HepG2 (cell line): ENCODE data around the gene UCN2. TPM values are rescaled to one million over a fixed set of nuclear protein-coding genes. Genes with fewer than 3 reads are reported as not detected.

ENCODE experiments used
- CEBPG ChIP-seq: IDR thresholded peaks from 2 replicates; pipeline ENCODE4 v1.6.1; 2016
- FIP1L1 ChIP-seq: fragments of 200-400 bp; formaldehyde crosslinking; IDR thresholded peaks from 2 replicates; pipeline ENCODE4 v1.6.1; 2018; ENCODE audit warnings: low read depth, mild to moderate bottlenecking, low read length, moderate library complexity, borderline replicate concordance; ENCODE audit not compliant: insufficient read depth
- FOXO1 ChIP-seq: sonication (generic); formaldehyde crosslinking; IDR thresholded peaks from 2 replicates; pipeline ENCODE4 v1.4.0; 2020; ENCODE audit warnings: missing genetic modification reagents
- HOXD1 ChIP-seq: sonication (generic); formaldehyde crosslinking; IDR thresholded peaks from 2 replicates; pipeline ENCODE4 v1.5.0; 2020; ENCODE audit warnings: missing genetic modification reagents
- IRX3 ChIP-seq: sonication (generic); formaldehyde crosslinking; IDR thresholded peaks from 2 replicates; pipeline ENCODE4 v1.8.1; 2023; ENCODE audit warnings: mild to moderate bottlenecking, low read depth, missing genetic modification reagents, borderline replicate concordance
- JDP2 ChIP-seq: sonication (generic); formaldehyde crosslinking; IDR thresholded peaks from 2 replicates; pipeline ENCODE4 v1.8.1; 2022; ENCODE audit warnings: missing genetic modification reagents, borderline replicate concordance
- KDM5B ChIP-seq: sonication (generic); formaldehyde crosslinking; IDR thresholded peaks from 2 replicates; pipeline ENCODE4 v1.4.0; 2020; ENCODE audit warnings: missing genetic modification reagents, mild to moderate bottlenecking, borderline replicate concordance
- LRRFIP1 ChIP-seq: sonication (generic); formaldehyde crosslinking; conservative IDR thresholded peaks from 2 replicates; pipeline ENCODE4 v1.4.0; 2020; ENCODE audit warnings: missing genetic modification reagents
- MXD1 ChIP-seq: sonication (generic); formaldehyde crosslinking; IDR thresholded peaks from 2 replicates; pipeline ENCODE4 v1.4.0; 2020; ENCODE audit warnings: mild to moderate bottlenecking, missing genetic modification reagents
- ONECUT2 ChIP-seq: sonication (generic); formaldehyde crosslinking; IDR thresholded peaks from 2 replicates; pipeline ENCODE4 v1.4.0; 2020; ENCODE audit warnings: missing genetic modification reagents
- PLRG1 ChIP-seq: fragments of 450-650 bp; conservative IDR thresholded peaks from 2 replicates; pipeline ENCODE4 v1.6.1; 2016
- RAD21 ChIP-seq: fragments of 450-650 bp; formaldehyde crosslinking; IDR thresholded peaks from 2 replicates; pipeline ENCODE4 v1.5.0; 2020; ENCODE audit warnings: mild to moderate bottlenecking
- RFXANK ChIP-seq: IDR thresholded peaks from 2 replicates; pipeline ENCODE4 v1.6.1; 2016
- SOX13 ChIP-seq, 3 experiments: fragments of 450-650 bp in 1 of 3; sonication (generic) in 1 of 3; formaldehyde crosslinking in 1 of 3; IDR thresholded peaks in 2 of 3; conservative IDR thresholded peaks in 1 of 3; 2 replicates each; pipeline versions ENCODE4 v1.5.0 to v1.6.1; 2016 to 2020; ENCODE audit warnings: antibody characterized with exemption in 1 of 3, mild to moderate bottlenecking in 1 of 3, missing compliant biosample characterization in 1 of 3, missing genetic modification reagents in 1 of 3, moderate library complexity in 1 of 3
- SP4 ChIP-seq: sonication (generic); formaldehyde crosslinking; IDR thresholded peaks from 2 replicates; pipeline ENCODE4 v1.8.1; 2023; ENCODE audit warnings: mild to moderate bottlenecking, missing genetic modification reagents
- SUZ12 ChIP-seq: fragments of 150-350 bp; IDR thresholded peaks from 2 replicates; pipeline ENCODE4 v1.6.1; 2014; ENCODE audit warnings: low read depth, low read length
- XRCC5 ChIP-seq: fragments of 200-400 bp; formaldehyde crosslinking; optimal IDR thresholded peaks from 2 replicates; pipeline ENCODE3; 2017; ENCODE audit warnings: mild to moderate bottlenecking, low read length
- ZNF260 ChIP-seq: sonication (generic); formaldehyde crosslinking; IDR thresholded peaks from 2 replicates; pipeline ENCODE4 v1.4.0; 2020; ENCODE audit warnings: missing genetic modification reagents, low read depth, mild to moderate bottlenecking, borderline replicate concordance
- ZNF281 ChIP-seq: sonication (generic); formaldehyde crosslinking; IDR thresholded peaks from 2 replicates; pipeline ENCODE4 v1.4.0; 2020; ENCODE audit warnings: missing genetic modification reagents, borderline replicate concordance
- ZNF292 ChIP-seq: sonication (generic); formaldehyde crosslinking; IDR thresholded peaks from 2 replicates; pipeline ENCODE4 v1.8.1; 2022; ENCODE audit warnings: mild to moderate bottlenecking, low read depth, missing genetic modification reagents, borderline replicate concordance
- ZNF530 ChIP-seq: sonication (generic); formaldehyde crosslinking; IDR thresholded peaks from 2 replicates; pipeline ENCODE4 v1.5.0; 2020; ENCODE audit warnings: low read depth, mild to moderate bottlenecking, missing genetic modification reagents
- ZNF563 ChIP-seq: sonication (generic); formaldehyde crosslinking; IDR thresholded peaks from 2 replicates; pipeline ENCODE4 v1.8.0; 2022; ENCODE audit warnings: mild to moderate bottlenecking, moderate library complexity, missing genetic modification reagents
- ZNF607 ChIP-seq: sonication (generic); formaldehyde crosslinking; IDR thresholded peaks from 2 replicates; pipeline ENCODE4 v1.5.1; 2020; ENCODE audit warnings: missing genetic modification reagents, mild to moderate bottlenecking, borderline replicate concordance
- ZNF772 ChIP-seq: sonication (generic); formaldehyde crosslinking; IDR thresholded peaks from 2 replicates; pipeline ENCODE4 v1.5.0; 2020; ENCODE audit warnings: mild to moderate bottlenecking, missing genetic modification reagents
- polyA plus RNA-seq, 8 experiments: library from polyadenylated mRNA; depleted of rRNA in 3 of 8; stranded (reverse) in 7 of 8; unstranded in 1 of 8; fragments of >200 nt; fragmentation: Illumina TruSeq in 4 of 8; extraction: Trizol in 4 of 8; gene quantifications; 2 replicates each; pipeline versions ENCODE4 v1.2.1 to v1.2.3, GENCODE V29; 2011 to 2016; ENCODE audit warnings: low read depth in 4 of 8, missing spikeins in 1 of 8, mixed read lengths in 1 of 8; ENCODE audit not compliant: insufficient read depth in 1 of 8
- total RNA-seq, 5 experiments: library from RNA; depleted of rRNA; stranded (reverse); fragments of >200 nt; fragmentation: Illumina TruSeq; extraction: Trizol; gene quantifications; 2 replicates each; pipeline ENCODE4 v1.2.3, GENCODE V29; 2016; ENCODE audit warnings: low read depth in 1 of 5

The UCN2 gene
- total and polyA plus RNA-seq, 2 of the 13 experiments (the other 11 are each of a cell fraction or from before 2014, with no cell fraction given): 0.07 to 1.5 TPM

GRCh38 chr3:48609088-48610005, 45.8 kb upstream of the UCN2 start, which contains the start of gene UQCRC1 (continued):
- TF ChIP-seq LRRFIP1 (CRISPR knock-in tag) (no peak), IRX3 (CRISPR knock-in tag) (no peak), ZNF772 (peak; percentile 97), ZNF563 (CRISPR knock-in tag) (no peak; the same call in 1 of the 2 replicates), HOXD1 (CRISPR knock-in tag) (0 out of 2 replicates have a peak, but pooled peaks have one; percentile 37), ZNF292 (CRISPR knock-in tag) (peak; percentile 49; the same call in 1 of the 2 replicates), SUZ12 (no peak), MXD1 (peak; percentile 95), ZNF260 (CRISPR knock-in tag) (0 out of 2 replicates have a peak, but pooled peaks have one; percentile 43), ZNF607 (CRISPR knock-in tag) (0 out of 2 replicates have a peak, but pooled peaks have one; percentile 71), ZNF530 (no peak), PLRG1 (no peak), XRCC5 (peak; percentile 80), FOXO1 (CRISPR knock-in tag) (peak; percentile 46; the same call in 1 of the 2 replicates), FIP1L1 (no peak), SP4 (CRISPR knock-in tag) (peak; percentile 50; the same call in 1 of the 2 replicates), ONECUT2 (CRISPR knock-in tag) (no peak), KDM5B (CRISPR knock-in tag) (peak; percentile 85), RAD21 (CRISPR knock-in tag) (peak; percentile 85), JDP2 (no peak; the same call in 1 of the 2 replicates), RFXANK (CRISPR knock-in tag) (no peak), ZNF281 (CRISPR knock-in tag) (no peak), CEBPG (CRISPR knock-in tag) (no peak), SOX13 (IDR thresholded peaks at IDR 0.05) (no peak), SOX13 (CRISPR knock-in tag; conservative IDR thresholded peaks at IDR 0.05 in 1 of 2, IDR thresholded peaks at IDR 0.05 in 1 of 2) (peak in 1 of 2 experiments; percentile 52; a peak in 2 of 4 replicates)
